HUES64 (cell line): ENCODE results near the gene OR51D1.

Source experiments
- H3K27ac ChIP-seq: 2 replicates; pipeline ENCODE4 v1.7.0; 2013; ENCODE audit warnings: low read depth, low read length, inconsistent platforms
- H3K27me3 ChIP-seq: 2 replicates; pipeline ENCODE4 v1.6.1; 2013; ENCODE audit warnings: mild to moderate bottlenecking, low read length; ENCODE audit not compliant: insufficient read depth
- H3K36me3 ChIP-seq: 2 replicates; pipeline ENCODE4 v1.6.1; 2013; ENCODE audit warnings: mild to moderate bottlenecking, low read length; ENCODE audit not compliant: insufficient read depth
- H3K4me1 ChIP-seq: 2 replicates; pipeline ENCODE4 v1.6.1; 2013; ENCODE audit warnings: mild to moderate bottlenecking, low read length, moderate library complexity; ENCODE audit not compliant: insufficient read depth
- H3K4me3 ChIP-seq: 2 replicates; pipeline ENCODE4 v1.5.1; 2013; ENCODE audit warnings: mild to moderate bottlenecking, low read length, moderate library complexity
- H3K9ac ChIP-seq: 2 replicates; pipeline ENCODE4 v1.6.1; 2013; ENCODE audit warnings: mild to moderate bottlenecking, low read depth, low read length
- H3K9me3 ChIP-seq: 2 replicates; pipeline ENCODE4 v1.6.1; 2013; ENCODE audit warnings: low read depth, low read length; ENCODE audit not compliant: insufficient read depth
- WGBS: fragments of 150-250, 120-280 bp; methylation state at CpG from one replicate; pipeline ENCODE4 v1.1.7; 2013; ENCODE audit warnings: missing lambda C conversion rate; 5-methylcytosine and 5-hydroxymethylcytosine counted together

The OR51D1 gene

GRCh38 chr11:4615856-4616444 is 21.3 kb upstream of the OR51D1 start:
- Histone ChIP-seq H3K9me3 (no peaks in the 10 kb centered on the region), H3K27ac (no peak overlapping the region), H3K9ac (no peak overlapping the region), H3K4me1 (no peaks in the 10 kb centered on the region), H3K36me3 (no peaks in the 10 kb centered on the region), H3K27me3 (peaks cover 3% of the 10 kb centered on the region; the same call in 1 of the 2 replicates), H3K4me3 (no peak overlapping the region)

GRCh38 chr11:4619514-4619913 is 17.8 kb upstream of the OR51D1 start:
- H3K9me3 ChIP-seq = no peaks in the 10 kb centered on the region
- no peak overlapping the region for H3K27ac ChIP-seq
- no peak overlapping the region for H3K9ac ChIP-seq
- H3K4me1 ChIP-seq = no peaks in the 10 kb centered on the region
- 81% methylated on average over 9 of the region's 9 CpGs for WGBS
- no peaks in the 10 kb centered on the region for H3K27me3 ChIP-seq
- no peaks in the 10 kb centered on the region for H3K36me3 ChIP-seq
- no peak overlapping the region for H3K4me3 ChIP-seq

DNA sequence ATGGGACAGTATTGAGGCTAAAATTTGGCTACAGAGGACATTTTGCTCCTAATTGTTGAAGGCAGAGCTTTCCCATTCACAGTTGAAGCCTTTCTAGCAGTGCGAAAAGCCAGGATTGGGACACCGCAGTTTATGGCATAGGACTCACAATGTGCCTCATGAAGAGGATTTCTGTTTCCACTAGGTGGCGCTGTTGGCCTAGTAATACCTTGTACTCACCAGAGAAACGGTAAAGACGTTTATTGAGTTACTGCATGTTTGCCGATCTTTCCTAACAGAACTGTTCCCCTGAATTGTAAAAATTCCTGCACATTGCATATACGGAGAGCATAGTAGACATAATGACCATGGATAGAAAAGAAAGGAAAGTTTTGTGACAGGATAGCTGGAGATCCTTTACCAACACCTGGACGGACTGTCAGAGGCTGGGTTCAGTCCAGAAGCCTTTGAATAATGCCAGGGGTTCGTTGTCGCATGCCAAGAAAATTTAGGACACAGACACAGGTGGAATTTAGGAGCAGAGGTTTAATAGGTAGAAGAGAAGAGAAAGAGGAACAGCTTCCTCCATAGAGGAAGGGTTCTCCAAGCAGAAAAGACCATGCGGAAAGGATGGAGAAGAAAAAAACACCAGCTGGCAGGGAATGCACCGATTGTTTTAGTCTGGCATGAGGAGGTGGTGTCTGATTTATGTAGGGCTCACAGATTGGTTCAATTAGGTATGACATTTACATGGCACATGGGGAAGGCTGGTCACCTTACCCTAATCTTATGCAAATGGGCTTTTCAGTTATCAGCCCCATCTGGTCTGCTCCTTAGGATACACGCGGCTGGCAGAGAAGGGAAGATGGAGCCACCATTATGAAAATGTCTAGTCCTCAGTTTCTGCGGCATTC is 10.8 kb upstream of the OR51D1 start:
- Histone ChIP-seq H3K4me1 (peaks cover 16% of the 10 kb centered on the region; the same call in 1 of the 2 replicates), H3K36me3 (no peaks in the 10 kb centered on the region), H3K9ac (no peak overlapping the region), H3K27ac (no peak overlapping the region), H3K9me3 (no peaks in the 10 kb centered on the region), H3K4me3 (no peak overlapping the region), H3K27me3 (no peaks in the 10 kb centered on the region)
- WGBS = 46% methylated on average over 15 of the region's 15 CpGs

GRCh38 chr11:4636136-4636535 is 1.1 kb upstream of the OR51D1 start:
- Histone ChIP-seq H3K4me1 (no peaks in the 10 kb centered on the region), H3K27me3 (peaks cover 13% of the 10 kb centered on the region), H3K27ac (no peak overlapping the region), H3K4me3 (no peak overlapping the region), H3K9me3 (no peaks in the 10 kb centered on the region), H3K9ac (no peak overlapping the region), H3K36me3 (no peaks in the 10 kb centered on the region)
- WGBS = 94% methylated on average over 2 of the region's 2 CpGs

DNA sequence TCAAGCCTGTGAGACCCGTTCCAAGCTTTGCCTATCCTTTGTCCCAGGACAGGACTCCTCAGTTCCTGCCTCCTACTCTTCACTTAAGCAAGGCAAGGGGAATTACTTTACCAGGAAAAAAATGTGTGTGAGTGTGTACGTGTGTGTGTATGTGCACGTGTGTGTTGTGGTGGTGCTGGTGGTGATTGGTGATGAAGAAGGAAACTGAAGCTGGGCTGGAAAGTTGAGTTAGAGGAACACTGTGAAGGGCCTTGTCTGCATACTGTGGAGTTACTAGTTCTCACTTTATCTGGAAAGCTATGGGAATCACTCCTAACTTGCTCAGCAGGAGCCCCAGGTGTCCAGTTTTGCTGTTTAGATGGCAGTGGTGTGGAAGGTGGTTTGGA is 378 bp downstream of the OR51D1 start:
- Histone ChIP-seq H3K36me3 (no peaks in the 10 kb centered on the region), H3K27ac (no peak overlapping the region), H3K4me1 (no peaks in the 10 kb centered on the region; the same call in 1 of the 2 replicates), H3K9me3 (no peaks in the 10 kb centered on the region), H3K27me3 (peaks cover 13% of the 10 kb centered on the region), H3K4me3 (no peak overlapping the region), H3K9ac (no peak overlapping the region)
- 91% methylated on average over 3 of the region's 3 CpGs for WGBS

GRCh38 chr11:4639931-4640330 is 2.7 kb downstream of the OR51D1 start:
- Histone ChIP-seq H3K4me3 (no peak overlapping the region), H3K36me3 (no peaks in the 10 kb centered on the region), H3K27ac (no peak overlapping the region), H3K9me3 (no peaks in the 10 kb centered on the region), H3K4me1 (no peaks in the 10 kb centered on the region; the same call in 1 of the 2 replicates), H3K9ac (no peak overlapping the region), H3K27me3 (peaks cover 13% of the 10 kb centered on the region)
- 93% methylated on average over 6 of the region's 6 CpGs for WGBS

DNA sequence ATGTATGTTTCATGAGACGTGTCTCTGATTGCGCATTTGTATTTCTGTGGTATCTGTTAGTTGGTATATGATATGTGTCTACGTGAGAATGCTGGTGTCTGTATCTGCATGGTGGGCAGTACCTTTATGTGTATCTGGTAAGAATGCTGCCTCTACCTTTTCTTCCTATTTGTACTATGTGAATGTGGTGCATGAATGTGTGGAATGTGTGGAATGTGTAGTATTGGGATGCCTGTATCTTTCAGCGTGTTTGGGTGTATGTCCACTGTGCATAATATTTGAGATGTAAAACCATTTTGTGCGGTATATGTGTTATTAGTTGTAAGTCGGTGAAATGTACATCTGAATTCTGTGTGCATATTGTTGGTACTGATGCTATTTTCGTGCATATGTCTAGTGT is 4.2 kb downstream of the OR51D1 start:
- Histone ChIP-seq H3K27ac (no peak overlapping the region), H3K27me3 (peaks cover 13% of the 10 kb centered on the region), H3K4me3 (no peak overlapping the region), H3K9me3 (no peaks in the 10 kb centered on the region), H3K9ac (no peak overlapping the region), H3K36me3 (no peaks in the 10 kb centered on the region), H3K4me1 (no peaks in the 10 kb centered on the region; the same call in 1 of the 2 replicates)
- WGBS = 94% methylated on average over 7 of the region's 7 CpGs

- Histone ChIP-seq H3K4me1 (no peaks in the 10 kb centered on the region; the same call in 1 of the 2 replicates), H3K27me3 (peaks cover 13% of the 10 kb centered on the region), H3K27ac (no peak overlapping the region), H3K9me3 (no peaks in the 10 kb centered on the region), H3K9ac (no peak overlapping the region), H3K36me3 (no peaks in the 10 kb centered on the region), H3K4me3 (no peak overlapping the region)
- 89% methylated on average over 7 of the region's 7 CpGs for WGBS
Measured at GRCh38 chr11:4642043-4642442, 4.8 kb downstream of the OR51D1 start.

DNA sequence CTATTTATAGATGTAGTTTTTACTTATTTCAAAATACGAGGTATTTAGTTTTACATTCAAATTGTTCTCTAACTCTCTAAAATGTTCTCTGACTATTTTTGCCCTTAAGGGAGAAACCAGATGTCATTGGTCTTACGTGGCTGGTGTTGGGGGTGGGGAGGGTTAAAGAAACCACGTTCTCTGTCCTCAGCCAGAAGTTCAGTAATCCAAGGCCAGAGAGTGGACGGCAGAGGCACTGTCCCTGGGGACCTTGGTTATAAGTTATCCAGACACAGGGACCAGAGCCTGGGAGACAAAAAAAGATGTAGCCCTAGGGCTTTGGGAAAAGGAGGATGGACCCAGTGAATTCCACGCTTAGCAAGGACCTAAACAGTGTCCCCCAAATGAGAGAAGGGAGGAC is 5.8 kb downstream of the OR51D1 start:
- Histone ChIP-seq H3K9ac (no peak overlapping the region), H3K9me3 (no peaks in the 10 kb centered on the region), H3K4me1 (no peaks in the 10 kb centered on the region; the same call in 1 of the 2 replicates), H3K27me3 (0 out of 2 replicates have a peak, but pooled peaks cover 2% of the 10 kb centered on the region), H3K4me3 (no peak overlapping the region), H3K27ac (no peak overlapping the region), H3K36me3 (no peaks in the 10 kb centered on the region)
- 49% methylated on average over 4 of the region's 5 CpGs for WGBS

DNA sequence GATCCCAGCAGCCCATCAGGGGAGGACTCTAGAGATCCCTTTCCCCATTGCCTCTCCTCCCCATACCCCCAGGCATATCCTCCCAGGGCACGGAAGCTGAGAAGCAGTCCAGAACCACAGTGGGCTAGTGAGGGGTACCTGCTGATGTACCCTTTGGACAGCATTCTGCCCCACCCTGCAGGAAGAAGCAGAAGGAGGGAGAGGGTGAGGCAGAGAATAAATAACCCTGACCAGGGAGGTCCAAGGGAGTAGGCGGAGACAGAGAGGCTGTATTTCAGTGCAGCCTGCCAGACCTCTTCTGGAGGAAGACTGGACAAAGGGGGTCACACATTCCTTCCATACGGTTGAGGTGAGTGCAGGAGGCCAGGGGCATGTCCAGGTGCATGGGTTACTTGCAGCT is 6.4 kb downstream of the OR51D1 start, which contains the start of gene OR51E1:
Gene OR51E1, plus strand, starts transcription at position 301 of the 400 bp plus-strand sequence. CDS start 8,545 bp downstream, outside the sequence.
- Histone ChIP-seq H3K4me3 (no peak within 1 kb of the TSS), H3K9me3 (no peaks in the 10 kb centered on the region), H3K27ac (no peak within 1 kb of the TSS), H3K36me3 (no peaks in the 10 kb centered on the region), H3K27me3 (no peaks in the 10 kb centered on the region), H3K4me1 (no peaks in the 10 kb centered on the region; the same call in 1 of the 2 replicates), H3K9ac (no peak within 1 kb of the TSS)
- WGBS = 90% methylated on average over 3 of the region's 3 CpGs

- no peak overlapping the region for H3K9ac ChIP-seq
- 92% methylated on average over 4 of the region's 4 CpGs for WGBS
- H3K36me3 ChIP-seq = no peaks in the 10 kb centered on the region
- H3K27me3 ChIP-seq = no peaks in the 10 kb centered on the region
- no peak overlapping the region for H3K4me3 ChIP-seq
- H3K27ac ChIP-seq = no peak overlapping the region
- H3K9me3 ChIP-seq = no peaks in the 10 kb centered on the region
- H3K4me1 ChIP-seq = no peaks in the 10 kb centered on the region; the same call in 1 of the 2 replicates
Measured at GRCh38 chr11:4644233-4644632, 7.0 kb downstream of the OR51D1 start.
